Skeletal muscle cell (primary cell): ENCODE measurements around the gene ALAS1.

Experiments used
- DNase-seq: peaks from one replicate; pipeline ENCODE4 v3.0.0-alpha.2; 2010; ENCODE audit warnings: low read depth
- H3K4me3 ChIP-seq: 2 replicates; pipeline ENCODE4 v1.5.1; 2011; ENCODE audit warnings: low read depth, mild to moderate bottlenecking, control low read depth, low read length, moderate library complexity

Gene ALAS1

DNA sequence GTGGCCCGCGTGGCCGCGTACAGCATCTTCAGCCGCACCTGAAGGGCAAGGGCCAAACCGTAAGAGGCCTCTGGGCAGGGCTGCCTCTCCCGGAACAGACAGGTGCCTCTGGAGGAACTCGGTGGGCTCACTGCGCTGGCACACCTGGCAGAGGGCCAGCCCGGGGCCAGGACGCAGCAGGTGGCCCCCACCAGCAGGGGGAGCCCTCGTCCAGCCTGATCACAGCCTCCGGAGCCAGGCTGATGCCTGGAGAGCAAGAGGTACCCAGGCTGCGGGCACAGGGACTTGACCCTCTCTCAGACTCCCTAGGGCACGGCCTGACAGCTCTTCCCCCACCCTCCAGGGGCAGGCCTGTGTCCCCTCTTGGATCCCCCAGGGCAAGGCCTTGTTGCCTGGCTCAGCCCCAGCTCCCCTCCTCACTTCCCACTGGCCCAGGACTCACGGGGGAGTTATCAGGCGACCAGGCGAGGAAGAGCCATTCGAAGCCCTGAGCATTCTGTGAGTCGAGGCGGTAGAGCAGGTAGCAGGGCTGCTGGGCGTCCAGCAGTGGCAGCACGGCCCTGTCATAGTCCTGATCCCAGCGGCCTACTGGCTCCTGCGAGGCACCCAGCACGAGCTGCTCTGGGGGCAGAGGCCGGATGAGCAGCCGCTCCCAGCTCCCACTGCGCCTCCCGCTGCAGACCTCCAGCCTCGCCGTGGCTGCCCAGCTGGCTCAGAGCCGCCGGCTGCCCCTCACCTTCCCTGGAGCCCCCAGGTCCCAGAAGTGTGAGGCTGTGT, 33.7 kb downstream of the ALAS1 start:
- no peak for DNase-seq
- H3K4me3 ChIP-seq: no peak overlapping the region

DNA sequence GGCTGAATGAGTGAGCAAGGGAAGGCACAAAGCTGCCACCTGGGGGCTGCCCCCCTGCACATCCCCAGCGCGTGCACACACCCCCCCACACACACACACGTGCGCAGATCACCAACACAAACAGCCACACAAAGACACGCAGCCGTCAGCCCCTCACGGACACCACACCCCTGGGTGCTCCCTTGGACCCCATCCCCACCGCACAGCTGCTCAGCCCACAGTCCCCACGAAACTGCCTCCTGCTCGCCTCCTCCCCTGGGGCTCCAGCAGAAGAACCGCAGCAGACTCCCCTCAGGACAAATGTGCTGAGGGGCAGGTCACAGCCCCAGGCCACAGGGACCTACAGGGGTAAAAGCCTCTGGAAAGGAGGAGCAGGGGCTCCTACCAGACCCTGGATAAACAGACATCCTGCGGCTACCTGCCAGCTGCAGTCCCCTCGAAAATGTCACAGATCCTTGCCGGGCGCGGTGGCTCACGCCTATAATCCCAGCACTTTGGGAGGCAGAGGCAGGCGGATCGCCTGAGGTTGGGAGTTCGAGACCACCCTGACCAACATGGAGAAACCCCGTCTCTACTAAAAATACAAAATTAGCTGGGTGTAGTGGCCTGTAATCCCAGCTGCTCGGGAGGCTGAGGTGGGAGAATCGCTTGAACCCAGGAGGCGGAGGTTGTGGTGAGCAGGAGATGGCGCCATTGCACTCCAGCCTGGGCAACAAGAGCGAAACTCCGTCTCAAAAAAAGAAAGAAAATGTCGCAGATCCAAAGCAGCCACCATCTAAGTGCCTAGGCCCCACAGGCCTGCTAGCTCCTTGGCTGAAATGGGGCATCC, 34.5 kb downstream of the ALAS1 start:
- DNase-seq: no peak
- H3K4me3 ChIP-seq: no peak overlapping the region

- no peak overlapping the region for H3K4me3 ChIP-seq
- no peak for DNase-seq
Measured at GRCh38 chr3:52233108-52233591, 35.2 kb downstream of the ALAS1 start.

- H3K4me3 ChIP-seq: no peak overlapping the region
- DNase-seq: no peak
Measured at GRCh38 chr3:52233968-52234367, 36.0 kb downstream of the ALAS1 start.

DNA sequence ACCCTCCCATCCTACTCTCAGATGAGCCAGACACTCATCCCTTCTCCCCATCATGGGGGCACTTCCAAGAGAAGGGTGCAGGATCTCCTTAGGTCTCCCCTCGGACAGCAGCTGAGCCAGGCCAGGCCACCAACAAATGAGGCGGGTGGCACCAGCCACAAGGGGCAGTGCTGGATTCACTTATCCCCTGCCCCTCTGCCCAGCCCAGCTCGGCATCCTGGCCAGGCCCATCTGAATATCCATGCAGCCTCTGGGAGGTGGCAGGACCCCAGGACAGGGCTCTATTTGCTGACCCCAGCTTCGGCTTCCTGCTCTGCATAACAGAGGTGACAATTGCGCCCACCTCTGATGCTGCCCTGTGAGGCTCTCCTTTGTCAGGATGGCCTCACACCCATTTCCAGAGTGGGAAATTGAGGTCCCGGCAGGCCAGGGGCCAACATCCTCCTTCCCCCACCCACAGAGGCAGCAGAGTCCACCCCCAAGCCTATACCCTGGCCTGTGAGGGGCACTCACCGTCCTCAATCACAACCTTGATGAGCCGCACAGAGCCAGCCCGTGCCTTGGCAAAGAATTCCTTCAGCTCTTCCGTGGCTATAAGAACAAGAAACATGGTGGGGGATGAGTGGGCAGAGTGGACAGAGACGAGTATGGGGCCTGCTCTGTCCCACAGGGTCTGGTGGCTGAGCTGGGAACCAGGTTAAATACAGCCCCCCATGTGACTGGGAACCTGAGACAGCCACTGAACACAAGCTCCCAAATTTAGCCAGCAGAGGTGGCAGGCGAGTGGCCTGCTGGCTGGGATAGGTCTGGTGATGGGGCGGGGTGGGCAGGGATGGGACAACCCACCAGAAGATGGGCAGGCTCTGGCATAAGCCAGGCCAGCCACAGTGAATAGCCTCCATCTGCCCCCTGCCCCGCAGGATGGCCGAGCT, 36.8 kb downstream of the ALAS1 start:
- no peak for DNase-seq
- no peak overlapping the region for H3K4me3 ChIP-seq

GRCh38 chr3:52236424-52236886, 38.5 kb downstream of the ALAS1 start:
- no peak overlapping the region for H3K4me3 ChIP-seq
- DNase-seq: no peak

- H3K4me3 ChIP-seq: peak overlapping the region; percentile 80
- DNase-seq: no peak
Measured at GRCh38 chr3:52237006-52237656, 39.2 kb downstream of the ALAS1 start.

DNA sequence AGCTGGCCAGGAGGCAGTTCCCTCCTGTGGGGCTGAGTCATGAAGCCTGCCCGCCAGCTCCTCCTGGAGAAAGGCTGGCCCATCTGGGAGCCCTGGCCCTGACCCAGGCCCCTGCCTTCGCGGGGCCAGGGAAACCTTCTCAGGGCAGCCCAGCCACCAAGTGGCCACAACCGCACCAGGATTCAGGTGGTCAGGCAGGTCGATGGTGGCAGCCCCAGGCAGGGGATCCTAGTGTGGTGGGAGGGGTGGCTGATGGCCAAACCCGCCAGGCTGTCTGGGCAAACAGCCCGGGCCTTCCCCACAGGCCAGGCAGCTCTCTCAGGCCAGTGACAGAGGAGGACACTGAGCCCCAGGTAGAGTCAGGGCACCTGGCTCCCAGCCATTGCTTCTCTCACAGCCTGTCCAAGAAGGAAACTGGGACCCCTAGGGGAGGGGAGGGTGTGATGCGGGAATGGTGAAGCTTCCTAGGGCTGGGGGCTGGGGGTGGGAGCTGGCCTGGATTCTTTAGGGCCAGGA, 39.8 kb downstream of the ALAS1 start:
- H3K4me3 ChIP-seq: peak overlapping the region; percentile 80
- peak; percentile 67 for DNase-seq

DNA sequence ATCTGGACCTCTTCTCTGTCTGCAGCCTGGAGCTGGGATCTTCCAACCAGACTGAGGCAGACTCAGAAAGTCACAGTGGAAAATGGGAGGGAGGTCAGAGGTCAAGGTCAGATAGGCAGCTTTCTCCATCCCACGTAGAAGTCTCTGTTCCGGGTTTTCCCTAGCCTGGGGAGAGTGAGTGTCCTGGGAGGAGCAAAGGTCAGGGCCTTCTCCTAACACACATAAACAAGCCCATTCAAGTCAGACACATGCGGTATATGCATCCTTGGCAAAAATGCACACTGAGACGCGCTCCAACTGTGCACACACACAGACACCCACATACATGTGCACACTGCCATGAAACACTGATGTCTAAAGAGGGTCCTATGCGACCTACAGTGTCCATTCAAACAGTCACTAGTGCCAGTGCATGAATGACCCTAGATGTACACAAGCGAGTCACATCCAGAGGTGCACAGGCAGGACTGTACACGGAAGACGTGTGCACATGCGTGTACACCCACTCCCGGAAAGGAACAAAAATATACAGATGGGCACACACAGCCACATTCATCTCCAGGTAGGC, 40.3 kb downstream of the ALAS1 start:
- DNase-seq: no peak

GRCh38 chr3:52238761-52239701, 41.1 kb downstream of the ALAS1 start, which contains the start of gene TWF2:
TWF2 (minus strand) TSS chr3:52239158; CDS start chr3:52239016, 142 bp downstream.
- peak; percentile 48 for DNase-seq
- H3K4me3 ChIP-seq: peak within 1 kb of the TSS; percentile 80

More for the DNA sequence above, 40.3 kb downstream of the ALAS1 start:
- H3K4me3 ChIP-seq: peak overlapping the region; percentile 80

DNA sequence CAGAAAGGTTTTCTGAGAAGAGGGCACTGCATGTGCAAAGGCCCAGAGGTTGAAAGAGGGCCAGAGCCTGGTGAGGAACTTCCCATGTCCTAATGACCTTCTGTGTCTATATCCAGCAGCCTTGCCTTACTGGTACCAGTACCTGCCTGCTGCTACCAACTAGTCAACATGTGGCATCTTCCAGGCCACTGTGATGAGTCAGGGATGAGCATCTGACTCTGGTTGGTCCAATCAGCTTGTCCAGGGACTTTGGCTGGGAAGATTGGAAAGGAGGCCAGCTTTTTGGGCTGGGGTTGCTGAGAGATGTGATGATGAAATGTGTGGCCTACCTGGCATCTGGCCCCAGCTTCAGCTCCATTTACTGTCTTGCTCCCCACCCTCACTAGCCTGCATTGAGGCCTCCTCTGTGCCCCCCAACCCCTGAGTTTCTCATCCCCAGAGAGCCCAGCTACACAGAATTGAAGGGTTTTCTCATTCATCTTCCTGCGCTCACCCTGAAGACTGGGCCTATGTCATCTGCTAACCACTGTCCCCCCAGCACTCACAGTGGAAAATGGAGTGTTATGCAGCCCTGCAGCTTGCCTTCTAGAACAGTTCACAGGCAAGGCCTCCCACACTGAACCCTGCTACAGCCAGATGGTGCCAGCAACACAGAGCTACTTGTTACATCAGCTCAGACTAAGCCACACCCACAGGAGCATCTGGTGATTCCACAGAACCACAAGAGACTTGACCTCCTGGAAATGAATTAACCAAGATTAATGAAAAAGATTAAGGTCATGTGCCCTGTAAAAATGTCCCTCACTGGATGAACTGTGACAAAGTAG, 42.3 kb downstream of the ALAS1 start:
- H3K4me3 ChIP-seq: peak overlapping the region; percentile 80
- DNase-seq: peak; percentile 70

- no peak overlapping the region for H3K4me3 ChIP-seq
- DNase-seq: no peak
Measured at GRCh38 chr3:52240886-52241370, 43.0 kb downstream of the ALAS1 start.

GRCh38 chr3:52242039-52242438, 44.1 kb downstream of the ALAS1 start:
- DNase-seq: no peak
- no peak overlapping the region for H3K4me3 ChIP-seq

DNA sequence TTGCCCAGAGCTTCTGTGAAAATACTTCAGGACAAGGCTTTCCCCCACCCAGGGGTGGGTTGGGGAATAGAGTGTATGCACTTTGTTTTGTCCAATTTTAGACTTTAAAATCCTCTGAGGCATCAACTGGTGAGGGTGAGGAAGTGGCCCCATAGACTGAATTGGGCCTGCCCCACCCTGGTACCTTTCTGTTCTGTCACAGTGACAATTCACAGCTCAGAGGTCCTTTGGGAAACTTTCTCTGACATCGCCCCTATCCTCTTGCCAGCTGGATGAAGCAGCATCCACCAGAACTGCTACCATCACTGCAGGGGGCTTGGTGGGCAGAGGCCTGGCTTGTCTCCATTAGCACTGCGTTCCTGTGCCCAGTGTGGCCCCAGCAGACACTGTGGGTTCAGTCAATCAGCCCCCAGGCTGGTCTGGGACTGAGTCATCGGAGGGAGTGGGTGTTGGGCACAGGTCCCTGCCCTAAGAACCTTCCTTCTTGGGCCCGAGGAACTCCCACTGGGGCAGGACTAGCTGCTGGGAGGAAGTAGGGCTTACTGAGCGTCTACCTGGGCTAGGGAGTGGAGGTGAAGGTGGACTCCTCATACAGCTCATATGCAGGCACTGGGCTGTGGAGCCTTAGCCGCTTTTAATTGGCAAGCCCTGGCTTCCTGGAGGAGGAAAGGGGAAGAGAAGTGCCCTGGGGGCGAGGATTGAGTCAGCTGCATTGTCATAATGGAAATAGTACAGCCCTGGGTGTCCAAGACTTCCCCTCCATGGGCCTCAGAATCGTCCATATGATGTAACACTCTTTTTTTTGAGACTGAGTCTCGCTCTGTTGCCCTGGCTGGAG, 46.0 kb downstream of the ALAS1 start:
- DNase-seq: no peak
- no peak overlapping the region for H3K4me3 ChIP-seq
